ENCODE data around the gene CLEC2B. TPM values are rescaled to one million over a fixed set of nuclear protein-coding genes. Genes with fewer than 3 reads are reported as not detected.

CLEC2B gene
- total RNA-seq, 1 donor from 2014 or later, result 4.4 TPM

DNA sequence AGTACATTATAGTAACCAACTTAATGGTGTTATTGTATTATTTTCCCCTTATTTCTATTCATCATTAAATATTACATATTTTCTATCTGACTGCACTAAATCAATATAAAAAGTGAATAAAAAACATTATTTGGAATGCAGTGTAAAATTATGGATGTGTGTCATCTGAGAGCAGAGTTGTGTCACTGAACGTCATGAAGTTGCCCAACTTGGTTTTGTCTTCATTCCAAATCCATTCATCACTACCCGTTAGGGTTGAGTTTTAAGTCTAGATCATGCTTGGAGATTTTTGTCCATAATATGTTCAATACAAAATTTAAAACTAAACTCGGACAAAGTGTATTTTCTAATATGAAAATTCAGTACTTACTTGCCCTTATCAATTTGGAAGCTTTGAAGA is 25.7 kb downstream of the CLEC2B start:
- no peaks in the 10 kb centered on the region for H3K27me3 ChIP-seq (ENCODE audit: low read depth)
- H3K9me3 ChIP-seq (replicated peaks), result peaks cover 36% of the 10 kb centered on the region
- intact Hi-C loops (cut with micrococcal nuclease), result no loop called here
- no peak overlapping the region for H3K27ac ChIP-seq (replicated peaks)
- H3K36me3 ChIP-seq, result no peaks in the 10 kb centered on the region
- TF ChIP-seq, protein P1, sequence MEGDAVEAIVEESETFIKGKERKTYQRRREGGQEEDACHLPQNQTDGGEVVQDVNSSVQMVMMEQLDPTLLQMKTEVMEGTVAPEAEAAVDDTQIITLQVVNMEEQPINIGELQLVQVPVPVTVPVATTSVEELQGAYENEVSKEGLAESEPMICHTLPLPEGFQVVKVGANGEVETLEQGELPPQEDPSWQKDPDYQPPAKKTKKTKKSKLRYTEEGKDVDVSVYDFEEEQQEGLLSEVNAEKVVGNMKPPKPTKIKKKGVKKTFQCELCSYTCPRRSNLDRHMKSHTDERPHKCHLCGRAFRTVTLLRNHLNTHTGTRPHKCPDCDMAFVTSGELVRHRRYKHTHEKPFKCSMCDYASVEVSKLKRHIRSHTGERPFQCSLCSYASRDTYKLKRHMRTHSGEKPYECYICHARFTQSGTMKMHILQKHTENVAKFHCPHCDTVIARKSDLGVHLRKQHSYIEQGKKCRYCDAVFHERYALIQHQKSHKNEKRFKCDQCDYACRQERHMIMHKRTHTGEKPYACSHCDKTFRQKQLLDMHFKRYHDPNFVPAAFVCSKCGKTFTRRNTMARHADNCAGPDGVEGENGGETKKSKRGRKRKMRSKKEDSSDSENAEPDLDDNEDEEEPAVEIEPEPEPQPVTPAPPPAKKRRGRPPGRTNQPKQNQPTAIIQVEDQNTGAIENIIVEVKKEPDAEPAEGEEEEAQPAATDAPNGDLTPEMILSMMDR (IDR thresholded peaks at IDR 0.05; ENCODE audit: borderline replicate concordance), result no peak
- no peaks in the 10 kb centered on the region for H3K4me1 ChIP-seq
- DNase-seq, result no peak
- H3K4me3 ChIP-seq, result no peak overlapping the region

DNA sequence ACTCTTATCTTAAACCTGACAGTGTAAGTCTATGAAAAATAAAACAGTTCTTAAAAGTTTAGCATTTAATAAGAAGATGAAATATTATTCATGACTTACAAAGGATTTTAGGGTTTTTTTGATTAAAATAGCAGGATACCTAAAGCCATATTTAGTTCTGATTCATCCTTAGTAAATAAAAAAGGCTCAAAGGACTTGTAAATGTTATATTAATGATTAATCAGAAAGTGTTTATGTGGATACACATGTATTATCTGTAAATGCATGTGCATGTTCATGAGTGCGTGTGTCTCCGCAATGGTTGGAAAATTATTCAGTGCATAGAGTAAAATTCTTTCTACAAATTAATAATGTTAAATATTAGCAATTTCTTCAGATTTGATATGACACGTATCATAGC is 37.4 kb downstream of the CLEC2B start:
- TF ChIP-seq, protein P1 (IDR thresholded peaks at IDR 0.05; ENCODE audit: borderline replicate concordance), result no peak
- Histone ChIP-seq H3K9me3 (replicated peaks) (no peaks in the 10 kb centered on the region), H3K4me3 (no peak overlapping the region), H3K4me1 (no peaks in the 10 kb centered on the region), H3K27ac (replicated peaks) (no peak overlapping the region), H3K27me3 (ENCODE audit: low read depth) (no peaks in the 10 kb centered on the region), H3K36me3 (no peaks in the 10 kb centered on the region)
- no peak for DNase-seq
- intact Hi-C loops (cut with micrococcal nuclease), result no loop called here

DNA sequence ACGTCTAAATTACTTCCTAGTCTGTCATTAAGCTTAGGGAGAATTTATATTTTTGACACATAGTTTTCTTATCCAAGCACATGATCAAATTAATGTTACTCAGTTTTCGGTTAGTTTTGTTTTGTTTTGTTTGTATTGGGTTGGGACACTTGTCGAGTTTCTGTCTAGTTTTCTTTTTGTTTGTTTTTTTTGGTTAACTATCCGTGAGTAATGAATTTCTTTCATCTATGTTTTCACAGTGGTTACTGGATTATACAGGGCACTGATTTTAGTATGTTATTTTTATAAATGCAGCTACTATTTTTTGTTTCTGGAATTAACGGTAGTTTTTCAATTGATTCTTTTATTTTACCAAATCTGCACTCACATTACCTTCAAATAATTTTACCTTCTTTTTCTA is 39.2 kb downstream of the CLEC2B start:
- peaks cover 3% of the 10 kb centered on the region for H3K9me3 ChIP-seq (replicated peaks)
- intact Hi-C loops (cut with micrococcal nuclease), result loop anchor here (5.0 kb wide), 1 partner anchor 77 kb away; no protein-coding TSS in a partner anchor
- TF ChIP-seq, protein P1 (IDR thresholded peaks at IDR 0.05; ENCODE audit: borderline replicate concordance), result no peak

DNA sequence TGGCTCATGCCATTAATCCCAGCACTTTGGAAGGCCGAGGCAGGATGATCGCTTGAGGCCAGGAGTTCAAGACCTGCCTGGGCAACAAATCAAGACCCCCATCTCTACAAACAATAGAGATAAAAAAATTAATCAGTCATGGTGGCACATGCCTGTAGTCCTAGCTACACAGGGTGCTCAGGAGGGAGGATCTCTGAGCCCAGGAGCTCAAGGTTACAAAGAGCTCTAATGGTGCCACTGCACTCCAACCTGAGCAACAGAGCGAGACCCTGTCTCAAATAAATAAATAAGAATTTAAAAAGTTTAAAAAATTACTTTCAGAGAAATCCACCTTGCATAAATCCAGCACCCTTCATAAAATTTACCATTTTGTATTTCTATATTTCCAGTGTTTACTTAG is 39.7 kb downstream of the CLEC2B start:
- H3K27me3 ChIP-seq (ENCODE audit: low read depth), result no peaks in the 10 kb centered on the region
- no peak for DNase-seq
- H3K9me3 ChIP-seq (replicated peaks), result peaks cover 3% of the 10 kb centered on the region
- no peaks in the 10 kb centered on the region for H3K4me1 ChIP-seq
- H3K27ac ChIP-seq (replicated peaks), result no peak overlapping the region
- intact Hi-C loops (cut with micrococcal nuclease), result loop anchor here (5.0 kb wide), 1 partner anchor 78 kb away; no protein-coding TSS in a partner anchor
- TF ChIP-seq, protein P1 (IDR thresholded peaks at IDR 0.05; ENCODE audit: borderline replicate concordance), result no peak
- no peak overlapping the region for H3K4me3 ChIP-seq
- H3K36me3 ChIP-seq, result no peaks in the 10 kb centered on the region

More for the DNA sequence above, 39.2 kb downstream of the CLEC2B start:
- Histone ChIP-seq H3K4me1 (no peaks in the 10 kb centered on the region), H3K36me3 (no peaks in the 10 kb centered on the region), H3K27ac (replicated peaks) (no peak overlapping the region), H3K27me3 (ENCODE audit: low read depth) (no peaks in the 10 kb centered on the region), H3K4me3 (no peak overlapping the region)
- no peak for DNase-seq

DNA sequence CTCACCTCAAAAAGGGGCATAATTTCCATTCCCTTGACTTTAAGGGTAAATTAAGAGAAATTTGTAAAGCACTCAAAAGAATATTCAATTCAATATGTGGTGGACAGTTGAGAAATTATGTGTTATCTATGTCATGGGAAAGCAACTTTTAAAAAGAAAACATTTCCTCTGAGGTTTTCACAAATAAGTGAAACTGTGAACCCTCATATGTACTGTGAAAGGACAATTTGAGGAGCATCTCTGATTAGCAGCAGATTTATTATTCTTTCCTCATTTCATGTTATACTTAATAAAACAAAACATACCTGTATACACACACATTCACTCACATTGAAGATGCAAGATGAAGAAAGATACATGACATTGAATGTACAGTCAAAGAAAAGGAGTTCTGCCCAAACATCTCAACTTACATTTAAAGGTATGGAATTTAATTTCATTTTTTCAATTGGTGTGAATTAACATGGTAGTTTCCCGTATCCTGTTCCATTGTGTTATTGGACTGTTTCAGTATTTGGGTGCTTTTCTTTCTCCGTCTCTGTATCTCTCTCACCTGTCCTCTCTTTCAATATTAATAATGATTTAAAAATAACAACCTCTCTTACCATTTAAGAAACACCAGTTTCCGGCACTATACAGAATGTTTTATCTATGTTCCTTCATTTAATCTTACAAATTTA is 41.8 kb downstream of the CLEC2B start, which contains the start of gene KLRF1:
TSS of gene KLRF1 (plus strand) at position 273 of the 680 bp plus-strand sequence. CDS start at position 337, 64 bp downstream.
- Histone ChIP-seq H3K9me3 (replicated peaks) (peaks cover 3% of the 10 kb centered on the region), H3K27ac (replicated peaks) (no peak within 1 kb of the TSS), H3K4me1 (no peaks in the 10 kb centered on the region), H3K36me3 (no peaks in the 10 kb centered on the region), H3K27me3 (ENCODE audit: low read depth) (no peaks in the 10 kb centered on the region), H3K4me3 (no peak within 1 kb of the TSS)
- TF ChIP-seq, protein P1 (IDR thresholded peaks at IDR 0.05; ENCODE audit: borderline replicate concordance), result no peak
- DNase-seq, result no peak
- intact Hi-C loops (cut with micrococcal nuclease), result loop anchor here (5.0 kb wide), 1 partner anchor 80 kb away; no protein-coding TSS in a partner anchor
